WTC11 (cell line): ENCODE data around the gene PDZD11. TPM values are rescaled to one million over a fixed set of nuclear protein-coding genes. Genes with fewer than 3 reads are reported as not detected.

Source experiments
- ATAC-seq: fragments of 200-7000 bp; cut with Tn5 transposase; 2 replicates; pipeline ENCODE4 v1.10.0; 2021; ENCODE audit warnings: mild to moderate bottlenecking, moderate library complexity
- CTCF ChIA-PET: fragments of 300-600 bp; sonication (Branson Sonifier 250); formaldehyde crosslinking; loops from one replicate; lab custom pipeline; 2021; ENCODE audit warnings: antibody characterized with exemption; lab: Charles Lee
- POLR2A ChIA-PET: fragments of 350-600 bp; sonication (Branson Sonifier 250); formaldehyde crosslinking; loops from one replicate; lab custom pipeline; 2021; ENCODE audit warnings: antibody characterized with exemption; lab: Charles Lee
- DNase-seq: peaks from one replicate; pipeline ENCODE4 v3.0.0; 2021; ENCODE audit warnings: low spot score
- H3K27ac Mint-ChIP-seq: 2 replicates; pipeline ENCODE4 v1.8.0; 2021; ENCODE audit warnings: mixed read lengths
- H3K27me3 Mint-ChIP-seq: 2 replicates; pipeline ENCODE4 v1.8.0; 2021; ENCODE audit warnings: low read depth, mild to moderate bottlenecking, moderate library complexity, mixed read lengths
- H3K36me3 Mint-ChIP-seq: 2 replicates; pipeline ENCODE4 v1.8.0; 2021; ENCODE audit warnings: mixed read lengths
- H3K4me1 Mint-ChIP-seq: 2 replicates; pipeline ENCODE4 v1.8.0; 2022; ENCODE audit warnings: mixed read lengths
- H3K4me3 Mint-ChIP-seq: 2 replicates; pipeline ENCODE4 v1.8.0; 2021; ENCODE audit warnings: mild to moderate bottlenecking, moderate library complexity, mixed read lengths
- H3K9me3 Mint-ChIP-seq: 2 replicates; pipeline ENCODE4 v1.8.0; 2021; ENCODE audit warnings: mixed read lengths
- CREB1 ChIP-seq: sonication (generic); formaldehyde crosslinking; IDR thresholded peaks from 2 replicates; pipeline ENCODE4 v1.8.0; 2023; ENCODE audit warnings: mild to moderate bottlenecking, missing genetic modification reagents
- ELF4 ChIP-seq: sonication (generic); formaldehyde crosslinking; IDR thresholded peaks from 2 replicates; pipeline ENCODE4 v1.8.1; 2022; ENCODE audit warnings: low read depth, mild to moderate bottlenecking, moderate library complexity, missing genetic modification reagents
- ESRRA ChIP-seq: sonication (generic); formaldehyde crosslinking; IDR thresholded peaks from 2 replicates; pipeline ENCODE4 v1.8.1; 2022; ENCODE audit warnings: mild to moderate bottlenecking, missing genetic modification reagents, borderline replicate concordance
- FOXJ3 ChIP-seq: sonication (generic); formaldehyde crosslinking; IDR thresholded peaks from 2 replicates; pipeline ENCODE4 v1.9.0; 2021; ENCODE audit warnings: missing genetic modification reagents, mild to moderate bottlenecking, borderline replicate concordance
- FOXK1 ChIP-seq: sonication (generic); formaldehyde crosslinking; IDR thresholded peaks from 2 replicates; pipeline ENCODE4 v1.8.0; 2022; ENCODE audit warnings: mild to moderate bottlenecking, moderate library complexity, missing genetic modification reagents
- IRF1 ChIP-seq: sonication (generic); formaldehyde crosslinking; IDR thresholded peaks from 2 replicates; pipeline ENCODE4 v1.8.0; 2023; ENCODE audit warnings: missing genetic modification reagents
- NFATC4 ChIP-seq: fragments of 250-450 bp; sonication (Bioruptor Pico); IDR thresholded peaks from 2 replicates; pipeline ENCODE4 v1.9.0; 2021; ENCODE audit warnings: mild to moderate bottlenecking
- SMAD4 ChIP-seq: sonication (generic); formaldehyde crosslinking; IDR thresholded peaks from 2 replicates; pipeline ENCODE4 v1.8.0; 2022; ENCODE audit warnings: mild to moderate bottlenecking, missing genetic modification reagents
- SP1 ChIP-seq: sonication (generic); formaldehyde crosslinking; conservative IDR thresholded peaks from 2 replicates; pipeline ENCODE4 v1.8.1; 2022; ENCODE audit warnings: missing genetic modification reagents
- ZNF121 ChIP-seq: sonication (generic); formaldehyde crosslinking; IDR thresholded peaks from 2 replicates; pipeline ENCODE4 v1.8.0; 2023; ENCODE audit warnings: missing genetic modification reagents
- ZNF232 ChIP-seq: sonication (generic); formaldehyde crosslinking; IDR thresholded peaks from 2 replicates; pipeline ENCODE4 v1.8.0; 2022; ENCODE audit warnings: mild to moderate bottlenecking, missing genetic modification reagents
- ZNF281 ChIP-seq: sonication (generic); formaldehyde crosslinking; IDR thresholded peaks from 2 replicates; pipeline ENCODE4 v1.8.0; 2023; ENCODE audit warnings: mild to moderate bottlenecking, missing genetic modification reagents
- ZNF317 ChIP-seq: sonication (generic); formaldehyde crosslinking; IDR thresholded peaks from 2 replicates; pipeline ENCODE4 v1.8.1; 2023; ENCODE audit warnings: low read depth, mild to moderate bottlenecking, moderate library complexity, missing genetic modification reagents, borderline replicate concordance
- total RNA-seq: library from RNA; stranded (reverse); gene quantifications from 3 replicates; pipeline ENCODE4 v1.2.3, GENCODE V29; 2021
- TF ChIP-seq, protein P1 (sequence below): sonication (generic); formaldehyde crosslinking; IDR thresholded peaks from 2 replicates; pipeline ENCODE4 v1.8.1; 2023; ENCODE audit warnings: mild to moderate bottlenecking, missing genetic modification reagents, moderate library complexity
- TF ChIP-seq, protein P2 (sequence below): fragments of 250-450 bp; sonication (Bioruptor Pico); IDR thresholded peaks from 2 replicates; pipeline ENCODE4 v2.1.2; 2022; ENCODE audit warnings: mild to moderate bottlenecking, moderate library complexity
- TF ChIP-seq, protein P3 (sequence below): fragments of 250-450 bp; sonication (Bioruptor Pico); IDR thresholded peaks from 2 replicates; pipeline ENCODE4 v1.9.0; 2021; ENCODE audit warnings: mild to moderate bottlenecking
- TF ChIP-seq, protein P4 (sequence below): sonication (generic); formaldehyde crosslinking; IDR thresholded peaks from 2 replicates; pipeline ENCODE4 v1.8.1; 2022; ENCODE audit warnings: low read depth, mild to moderate bottlenecking, moderate library complexity, missing genetic modification reagents, borderline replicate concordance
- TF ChIP-seq, protein P5 (sequence below): fragments of 200-600 bp; IDR thresholded peaks from 2 replicates; pipeline ENCODE4 v1.8.0; 2022; ENCODE audit warnings: antibody characterized with exemption

Gene PDZD11
- total RNA-seq, 1 experiment from 2014 or later: 27.8 TPM

GRCh38 chrX:70293621-70294020, 3.9 kb upstream of the PDZD11 start:
- ATAC-seq (no peak), DNase-seq (no peak)
- Mint-ChIP-seq H3K4me3 (no peak overlapping the region), H3K4me1 (peaks cover 12% of the 10 kb centered on the region), H3K36me3 (peaks cover 13% of the 10 kb centered on the region), H3K27ac (no peak overlapping the region), H3K9me3 (no peaks in the 10 kb centered on the region), H3K27me3 (no peaks in the 10 kb centered on the region)
- CTCF ChIA-PET: no interaction called here
- POLR2A ChIA-PET: no interaction called here
- TF ChIP-seq, protein P1, sequence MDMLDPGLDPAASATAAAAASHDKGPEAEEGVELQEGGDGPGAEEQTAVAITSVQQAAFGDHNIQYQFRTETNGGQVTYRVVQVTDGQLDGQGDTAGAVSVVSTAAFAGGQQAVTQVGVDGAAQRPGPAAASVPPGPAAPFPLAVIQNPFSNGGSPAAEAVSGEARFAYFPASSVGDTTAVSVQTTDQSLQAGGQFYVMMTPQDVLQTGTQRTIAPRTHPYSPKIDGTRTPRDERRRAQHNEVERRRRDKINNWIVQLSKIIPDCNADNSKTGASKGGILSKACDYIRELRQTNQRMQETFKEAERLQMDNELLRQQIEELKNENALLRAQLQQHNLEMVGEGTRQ (CRISPR knock-in tag): no peak
- no peak for TF ChIP-seq SMAD4 (CRISPR knock-in tag)
- no peak for TF ChIP-seq ZNF121
- TF ChIP-seq NFATC4 (CRISPR knock-in tag): no peak
- TF ChIP-seq FOXK1: no peak
- no peak for TF ChIP-seq ESRRA (CRISPR knock-in tag)
- no peak for TF ChIP-seq ZNF281
- no peak for TF ChIP-seq ZNF317 (CRISPR knock-in tag)
- TF ChIP-seq ELF4 (CRISPR knock-in tag): no peak
- TF ChIP-seq, protein P2, sequence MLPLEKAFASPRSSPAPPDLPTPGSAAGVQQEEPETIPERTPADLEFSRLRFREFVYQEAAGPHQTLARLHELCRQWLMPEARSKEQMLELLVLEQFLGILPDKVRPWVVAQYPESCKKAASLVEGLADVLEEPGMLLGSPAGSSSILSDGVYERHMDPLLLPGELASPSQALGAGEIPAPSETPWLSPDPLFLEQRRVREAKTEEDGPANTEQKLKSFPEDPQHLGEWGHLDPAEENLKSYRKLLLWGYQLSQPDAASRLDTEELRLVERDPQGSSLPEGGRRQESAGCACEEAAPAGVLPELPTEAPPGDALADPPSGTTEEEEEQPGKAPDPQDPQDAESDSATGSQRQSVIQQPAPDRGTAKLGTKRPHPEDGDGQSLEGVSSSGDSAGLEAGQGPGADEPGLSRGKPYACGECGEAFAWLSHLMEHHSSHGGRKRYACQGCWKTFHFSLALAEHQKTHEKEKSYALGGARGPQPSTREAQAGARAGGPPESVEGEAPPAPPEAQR (CRISPR knock-in tag): no peak
- no peak for TF ChIP-seq SP1 (CRISPR knock-in tag)
- TF ChIP-seq CREB1: no peak
- TF ChIP-seq, protein P3, sequence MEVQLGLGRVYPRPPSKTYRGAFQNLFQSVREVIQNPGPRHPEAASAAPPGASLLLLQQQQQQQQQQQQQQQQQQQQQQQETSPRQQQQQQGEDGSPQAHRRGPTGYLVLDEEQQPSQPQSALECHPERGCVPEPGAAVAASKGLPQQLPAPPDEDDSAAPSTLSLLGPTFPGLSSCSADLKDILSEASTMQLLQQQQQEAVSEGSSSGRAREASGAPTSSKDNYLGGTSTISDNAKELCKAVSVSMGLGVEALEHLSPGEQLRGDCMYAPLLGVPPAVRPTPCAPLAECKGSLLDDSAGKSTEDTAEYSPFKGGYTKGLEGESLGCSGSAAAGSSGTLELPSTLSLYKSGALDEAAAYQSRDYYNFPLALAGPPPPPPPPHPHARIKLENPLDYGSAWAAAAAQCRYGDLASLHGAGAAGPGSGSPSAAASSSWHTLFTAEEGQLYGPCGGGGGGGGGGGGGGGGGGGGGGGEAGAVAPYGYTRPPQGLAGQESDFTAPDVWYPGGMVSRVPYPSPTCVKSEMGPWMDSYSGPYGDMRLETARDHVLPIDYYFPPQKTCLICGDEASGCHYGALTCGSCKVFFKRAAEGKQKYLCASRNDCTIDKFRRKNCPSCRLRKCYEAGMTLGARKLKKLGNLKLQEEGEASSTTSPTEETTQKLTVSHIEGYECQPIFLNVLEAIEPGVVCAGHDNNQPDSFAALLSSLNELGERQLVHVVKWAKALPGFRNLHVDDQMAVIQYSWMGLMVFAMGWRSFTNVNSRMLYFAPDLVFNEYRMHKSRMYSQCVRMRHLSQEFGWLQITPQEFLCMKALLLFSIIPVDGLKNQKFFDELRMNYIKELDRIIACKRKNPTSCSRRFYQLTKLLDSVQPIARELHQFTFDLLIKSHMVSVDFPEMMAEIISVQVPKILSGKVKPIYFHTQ (CRISPR knock-in tag): no peak
- TF ChIP-seq, protein P4, sequence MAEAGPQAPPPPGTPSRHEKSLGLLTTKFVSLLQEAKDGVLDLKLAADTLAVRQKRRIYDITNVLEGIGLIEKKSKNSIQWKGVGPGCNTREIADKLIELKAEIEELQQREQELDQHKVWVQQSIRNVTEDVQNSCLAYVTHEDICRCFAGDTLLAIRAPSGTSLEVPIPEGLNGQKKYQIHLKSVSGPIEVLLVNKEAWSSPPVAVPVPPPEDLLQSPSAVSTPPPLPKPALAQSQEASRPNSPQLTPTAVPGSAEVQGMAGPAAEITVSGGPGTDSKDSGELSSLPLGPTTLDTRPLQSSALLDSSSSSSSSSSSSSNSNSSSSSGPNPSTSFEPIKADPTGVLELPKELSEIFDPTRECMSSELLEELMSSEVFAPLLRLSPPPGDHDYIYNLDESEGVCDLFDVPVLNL (CRISPR knock-in tag): no peak

- H3K4me3 Mint-ChIP-seq: peak overlapping the region; percentile 16
- CTCF ChIA-PET: no interaction called here
- ATAC-seq (no peak), DNase-seq (no peak)
- peaks cover 12% of the 10 kb centered on the region for H3K4me1 Mint-ChIP-seq
- H3K27me3 Mint-ChIP-seq: no peaks in the 10 kb centered on the region
- no peaks in the 10 kb centered on the region for H3K9me3 Mint-ChIP-seq
- POLR2A ChIA-PET: no interaction called here
- H3K27ac Mint-ChIP-seq: no peak overlapping the region
- H3K36me3 Mint-ChIP-seq: peaks cover 13% of the 10 kb centered on the region
- no peak for TF ChIP-seq ZNF281
- no peak for TF ChIP-seq FOXJ3 (CRISPR knock-in tag)
- TF ChIP-seq, protein P5, sequence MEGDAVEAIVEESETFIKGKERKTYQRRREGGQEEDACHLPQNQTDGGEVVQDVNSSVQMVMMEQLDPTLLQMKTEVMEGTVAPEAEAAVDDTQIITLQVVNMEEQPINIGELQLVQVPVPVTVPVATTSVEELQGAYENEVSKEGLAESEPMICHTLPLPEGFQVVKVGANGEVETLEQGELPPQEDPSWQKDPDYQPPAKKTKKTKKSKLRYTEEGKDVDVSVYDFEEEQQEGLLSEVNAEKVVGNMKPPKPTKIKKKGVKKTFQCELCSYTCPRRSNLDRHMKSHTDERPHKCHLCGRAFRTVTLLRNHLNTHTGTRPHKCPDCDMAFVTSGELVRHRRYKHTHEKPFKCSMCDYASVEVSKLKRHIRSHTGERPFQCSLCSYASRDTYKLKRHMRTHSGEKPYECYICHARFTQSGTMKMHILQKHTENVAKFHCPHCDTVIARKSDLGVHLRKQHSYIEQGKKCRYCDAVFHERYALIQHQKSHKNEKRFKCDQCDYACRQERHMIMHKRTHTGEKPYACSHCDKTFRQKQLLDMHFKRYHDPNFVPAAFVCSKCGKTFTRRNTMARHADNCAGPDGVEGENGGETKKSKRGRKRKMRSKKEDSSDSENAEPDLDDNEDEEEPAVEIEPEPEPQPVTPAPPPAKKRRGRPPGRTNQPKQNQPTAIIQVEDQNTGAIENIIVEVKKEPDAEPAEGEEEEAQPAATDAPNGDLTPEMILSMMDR: no peak
- TF ChIP-seq IRF1 (CRISPR knock-in tag): no peak
- no peak for TF ChIP-seq ZNF232 (CRISPR knock-in tag)
- no peak for TF ChIP-seq SP1 (CRISPR knock-in tag)
These were observed 3.1 kb upstream of the PDZD11 start for GRCh38 chrX:70292788-70293187.
